Globus pallidus (tissue), 1 donor: ENCODE measurements around the gene MEGF9.
"Not testable (repeated sequence)": the region's sequence is repeated elsewhere in the genome, so short reads cannot be mapped to it uniquely, and the experiment has no call there.

ENCODE experiments used
- DNase-seq: peaks from one replicate; pipeline ENCODE4 v3.0.0-alpha.2; 2015; ENCODE audit warnings: low spot score

Gene MEGF9

GRCh38 chr9:120655005-120655622, 59.2 kb downstream of the MEGF9 start:
- no peak for DNase-seq

- no peak for DNase-seq
Observed at GRCh38 chr9:120654272-120654671, 60.0 kb downstream of the MEGF9 start.

GRCh38 chr9:120653762-120654161, 60.5 kb downstream of the MEGF9 start:
- DNase-seq: no peak

DNA sequence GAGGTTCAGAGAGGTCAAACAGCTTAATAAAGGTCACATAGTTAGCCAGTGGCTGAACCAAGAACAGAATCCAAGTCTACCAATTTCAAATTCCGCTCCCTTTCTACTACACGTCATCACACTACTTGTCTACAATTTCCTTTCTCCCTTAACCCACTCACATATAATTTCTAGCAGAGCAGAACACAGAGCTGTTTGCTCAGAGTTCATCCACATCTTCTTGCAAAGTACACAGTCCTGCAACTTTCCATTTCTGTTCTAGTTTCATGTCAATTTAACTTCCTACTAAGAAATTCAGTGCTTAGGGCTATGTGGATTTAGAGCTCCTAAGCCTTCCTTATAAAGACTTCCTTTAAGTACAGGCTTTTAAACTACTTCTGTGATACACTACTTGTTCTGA, 61.3 kb downstream of the MEGF9 start:
- DNase-seq: no peak

DNA sequence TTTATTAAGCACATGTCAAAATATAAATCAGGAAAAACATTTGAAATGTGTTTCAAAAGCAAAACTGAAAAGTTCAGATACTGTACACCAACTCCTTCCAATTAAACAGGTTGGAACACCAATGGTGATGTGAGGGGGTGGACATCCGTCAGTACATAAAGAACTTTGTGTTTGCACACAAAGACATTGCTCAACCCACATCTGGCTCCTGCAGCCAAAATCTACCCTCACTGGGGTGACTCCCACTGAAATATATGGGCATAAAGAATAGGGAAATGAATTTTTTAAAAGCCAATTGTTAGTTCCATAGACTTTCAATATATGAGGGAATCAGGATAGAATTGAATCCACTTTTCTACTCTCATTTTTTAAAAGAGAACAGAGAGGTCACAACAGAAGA, 63.9 kb downstream of the MEGF9 start:
- DNase-seq: no peak

DNA sequence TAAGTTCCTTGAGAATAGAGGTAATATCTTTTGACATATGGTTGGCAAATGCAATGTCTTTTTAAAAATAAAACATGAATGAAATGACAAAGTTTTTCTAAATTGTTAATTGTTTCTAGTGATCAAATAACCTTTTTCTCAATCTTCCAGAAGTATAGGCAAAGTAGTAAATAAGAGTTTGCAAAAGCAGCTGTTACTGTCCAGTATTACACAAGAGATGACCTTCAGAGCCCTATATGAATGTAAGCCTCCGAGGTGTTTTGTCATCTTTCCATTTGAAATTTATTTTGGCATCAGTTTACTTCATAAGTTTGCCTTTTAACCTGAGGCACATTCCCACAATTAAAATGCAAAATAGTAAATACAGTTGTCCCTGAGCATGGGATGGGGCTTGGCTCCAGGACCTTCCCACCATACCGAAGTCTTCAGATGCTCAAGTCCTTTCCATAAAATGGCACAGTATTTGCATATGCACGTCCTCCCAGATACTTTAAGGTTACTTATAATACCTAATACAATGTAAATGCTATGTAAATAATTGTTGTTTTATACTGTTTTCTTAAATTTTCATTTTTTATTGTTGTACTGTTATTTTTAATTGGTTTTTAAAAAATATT, 65.6 kb downstream of the MEGF9 start:
- DNase-seq: no peak

DNA sequence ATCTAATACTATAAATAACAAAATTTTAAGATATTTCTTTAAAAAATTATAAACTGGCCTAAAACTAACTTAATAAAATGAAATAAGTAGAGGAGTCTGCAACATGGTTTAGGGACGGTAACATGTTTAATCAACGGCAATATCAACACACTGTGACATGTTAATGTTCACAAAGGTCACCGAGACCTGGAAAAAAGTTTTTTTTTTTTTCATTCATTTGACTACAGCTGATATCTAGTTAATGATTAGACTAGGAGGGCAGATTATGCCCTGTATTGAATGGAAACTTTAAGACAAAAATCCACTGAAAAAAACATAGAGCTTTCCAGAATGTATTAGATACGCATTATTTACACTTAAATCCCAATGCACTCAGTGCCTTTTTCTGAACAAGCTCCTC, 67.3 kb downstream of the MEGF9 start:
- no peak for DNase-seq

GRCh38 chr9:120645760-120646159, 68.5 kb downstream of the MEGF9 start:
- no peak for DNase-seq

GRCh38 chr9:120643061-120643460, 71.2 kb downstream of the MEGF9 start:
- DNase-seq: peak; percentile 78

- no peak for DNase-seq
Observed at GRCh38 chr9:120642129-120642770, 72.0 kb downstream of the MEGF9 start.

- not testable (repeated sequence) for DNase-seq
Observed at GRCh38 chr9:120640874-120641273, 73.4 kb downstream of the MEGF9 start.

DNA sequence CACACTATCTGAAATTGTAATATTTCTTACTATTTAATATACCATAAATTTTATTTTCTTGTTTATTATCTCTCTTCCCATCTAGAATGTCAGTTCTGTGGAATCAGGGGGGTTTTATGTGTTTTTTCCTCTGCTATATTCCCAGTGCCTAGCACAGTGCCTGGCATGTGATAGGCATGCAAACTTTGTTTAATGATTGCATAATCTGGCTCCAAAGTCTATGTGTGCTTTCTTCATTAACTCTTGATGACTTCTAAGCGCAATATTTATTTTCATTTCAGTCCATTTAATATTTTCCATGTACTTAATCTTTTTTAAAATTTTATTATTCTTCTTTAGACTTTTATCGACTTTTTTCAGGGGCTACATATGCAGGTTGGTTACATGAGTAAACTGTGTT, 73.9 kb downstream of the MEGF9 start:
- DNase-seq: no peak

DNA sequence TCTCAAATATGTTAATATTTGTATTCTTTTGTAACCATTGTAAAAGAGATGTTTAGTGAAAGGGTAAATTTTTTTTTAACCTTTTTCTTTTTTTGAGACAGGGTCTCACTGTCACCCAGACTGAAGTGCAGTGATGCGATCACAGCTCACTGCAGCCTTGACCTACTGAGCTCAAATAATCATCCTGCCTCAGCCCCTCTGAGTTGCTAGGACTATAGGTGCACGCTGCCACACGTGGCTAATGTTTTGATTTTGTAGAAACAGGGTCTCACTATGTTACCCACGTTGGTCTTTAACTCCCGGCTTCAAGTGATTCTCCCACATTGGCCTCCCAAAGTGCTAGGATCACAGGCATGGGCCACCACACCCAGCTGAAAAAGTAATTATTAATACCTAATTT, 76.4 kb downstream of the MEGF9 start:
- no peak for DNase-seq

GRCh38 chr9:120636194-120636957, 77.9 kb downstream of the MEGF9 start:
- DNase-seq: no peak

- DNase-seq: no peak
Observed at GRCh38 chr9:120635011-120635410, 79.3 kb downstream of the MEGF9 start.

GRCh38 chr9:120630333-120630732, 83.9 kb downstream of the MEGF9 start:
- no peak for DNase-seq

GRCh38 chr9:120628925-120629497, 85.3 kb downstream of the MEGF9 start:
- DNase-seq: not testable (repeated sequence)

GRCh38 chr9:120628207-120628924, 85.9 kb downstream of the MEGF9 start:
- DNase-seq: peak; percentile 72

DNA sequence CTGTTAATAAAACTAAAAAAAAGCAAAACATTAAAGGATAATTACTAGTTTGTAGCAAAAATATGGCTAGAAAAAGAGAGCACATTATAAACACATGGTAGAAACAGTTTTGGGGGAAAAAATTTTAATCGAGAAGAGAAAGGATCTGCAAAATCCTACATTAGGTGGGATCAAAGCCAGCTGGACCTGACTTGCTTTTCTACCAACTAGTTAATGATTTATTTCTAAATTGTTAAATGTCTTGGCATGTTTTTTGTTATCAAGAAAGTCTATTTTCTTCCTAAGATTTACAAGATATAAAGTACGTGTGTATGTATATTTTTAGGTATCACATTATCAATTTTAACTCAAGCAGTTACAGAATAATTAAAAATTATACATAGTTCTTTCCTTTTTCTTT, 87.2 kb downstream of the MEGF9 start:
- DNase-seq: no peak

DNA sequence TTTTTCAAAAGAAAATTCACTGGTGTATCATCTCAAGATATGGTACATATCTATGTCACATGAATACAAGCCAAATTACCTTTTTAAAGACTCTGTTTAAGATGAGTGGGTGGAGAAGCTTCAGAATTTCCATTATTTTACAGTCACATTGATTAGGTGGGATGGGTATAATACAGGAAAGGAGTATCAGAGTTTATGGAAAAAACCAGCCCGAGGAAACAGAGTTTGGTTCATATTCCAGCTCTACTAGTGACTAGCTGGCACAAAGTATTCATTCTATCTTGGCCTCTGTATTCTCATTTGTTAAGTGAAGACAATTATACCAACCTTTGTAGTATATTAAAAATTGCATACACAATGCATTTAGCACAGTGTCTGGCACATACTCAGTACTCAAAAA, 87.8 kb downstream of the MEGF9 start:
- no peak for DNase-seq

GRCh38 chr9:120625222-120625621, 89.0 kb downstream of the MEGF9 start:
- DNase-seq: no peak

DNA sequence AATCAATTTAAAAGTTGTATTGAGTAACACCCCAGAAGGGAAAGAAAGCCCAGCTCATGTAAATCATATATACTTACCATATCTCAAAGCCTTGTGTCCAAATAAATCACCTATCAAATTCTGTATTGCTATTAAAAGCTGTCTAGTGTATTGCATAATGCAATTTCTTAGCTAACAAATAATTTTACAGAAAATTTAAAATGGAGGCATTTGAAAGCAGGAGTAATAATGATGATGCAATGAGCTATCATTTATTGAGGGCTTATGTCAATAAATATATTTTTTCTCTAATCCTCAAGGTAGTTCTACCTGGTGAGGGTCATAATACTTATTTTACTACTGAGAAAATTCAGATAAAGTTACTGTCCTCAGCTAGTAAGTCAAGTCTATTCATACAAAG, 91.5 kb downstream of the MEGF9 start:
- no peak for DNase-seq
